Activated B cell treated with CpG ODN at 0.5 μM for 24 hours (primary cell): ENCODE results near the gene CKAP4. TPM values are rescaled to one million over a fixed set of nuclear protein-coding genes. Genes with fewer than 3 reads are reported as not detected.

Experiments used
- ATAC-seq: fragments of 200-7000 bp; cut with Tn5 transposase; one replicate; pipeline ENCODE4 v1.10.0; 2021; ENCODE audit warnings: low read depth, mild to moderate bottlenecking, moderate library complexity
- CTCF ChIA-PET: fragments of 350-600 bp; sonication (Branson Sonifier 250); formaldehyde crosslinking; loops from one replicate; lab custom pipeline; 2021; ENCODE audit warnings: antibody characterized with exemption; lab: Charles Lee
- POLR2A ChIA-PET: fragments of 350-600 bp; sonication (Branson Sonifier 250); formaldehyde crosslinking; loops from one replicate; lab custom pipeline; 2021; ENCODE audit warnings: antibody characterized with exemption; lab: Charles Lee
- DNase-seq: peaks from one replicate; pipeline ENCODE4 v3.0.0; 2022
- H3K27ac Mint-ChIP-seq: one replicate; pipeline ENCODE4 v1.8.0; 2020; ENCODE audit warnings: mixed read lengths
- H3K27me3 Mint-ChIP-seq: one replicate; pipeline ENCODE4 v1.8.0; 2021; ENCODE audit warnings: mixed read lengths
- H3K36me3 Mint-ChIP-seq: one replicate; pipeline ENCODE4 v1.8.0; 2021; ENCODE audit warnings: low read depth, mixed read lengths
- H3K4me1 Mint-ChIP-seq: one replicate; pipeline ENCODE4 v1.8.0; 2021; ENCODE audit warnings: mixed read lengths
- H3K4me3 Mint-ChIP-seq: one replicate; pipeline ENCODE4 v1.8.0; 2020; ENCODE audit warnings: mild to moderate bottlenecking, mixed read lengths
- H3K9me3 Mint-ChIP-seq: one replicate; pipeline ENCODE4 v1.8.0; 2020; ENCODE audit warnings: mixed read lengths
- intact Hi-C: fragments of 100-400 bp; cut with micrococcal nuclease; formaldehyde crosslinking; loops from one replicate; pipeline ENCODE4 v1.15.1; 2024
- total RNA-seq: library from RNA; stranded (reverse); gene quantifications from 2 replicates; pipeline ENCODE4 v1.2.3, GENCODE V29; 2022
- TF ChIP-seq, protein P1 (sequence below): fragments of 200-600 bp; IDR thresholded peaks from one replicate; pipeline ENCODE4 v1.8.0; 2022; ENCODE audit warnings: antibody characterized with exemption, mild to moderate bottlenecking

Gene CKAP4
- total RNA-seq, 1 donor from 2014 or later, result 15.9 TPM

DNA sequence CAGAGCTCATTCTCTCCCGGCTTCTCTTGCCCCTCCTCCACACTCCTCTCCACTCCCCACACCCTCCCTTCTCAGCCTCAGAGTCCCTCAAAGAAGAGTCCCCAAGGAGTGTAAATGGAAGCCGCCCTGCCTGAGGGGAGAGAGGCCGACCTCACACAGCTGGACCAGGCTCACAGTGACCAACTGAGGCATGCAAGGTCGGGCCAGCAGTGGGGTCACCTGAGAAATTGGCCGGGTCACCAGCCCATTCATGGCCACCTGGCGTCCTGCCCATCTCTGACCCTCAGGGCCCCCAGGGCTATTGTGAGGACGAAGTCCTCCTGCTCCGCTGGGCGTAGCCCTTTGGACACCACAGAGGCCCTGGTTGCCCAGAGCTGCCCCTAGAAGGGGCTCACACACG is 59.6 kb downstream of the CKAP4 start:
- ChIA-PET POLR2A (no interaction called here), CTCF (no interaction called here)
- Mint-ChIP-seq H3K27me3 (peaks cover 18% of the 10 kb centered on the region), H3K9me3 (no peaks in the 10 kb centered on the region), H3K27ac (no peak overlapping the region), H3K4me1 (no peaks in the 10 kb centered on the region), H3K36me3 (no peaks in the 10 kb centered on the region), H3K4me3 (no peak overlapping the region)
- DNase-seq, result no peak
- intact Hi-C loops, result no loop called here
- ATAC-seq, result no peak
- TF ChIP-seq, protein P1, sequence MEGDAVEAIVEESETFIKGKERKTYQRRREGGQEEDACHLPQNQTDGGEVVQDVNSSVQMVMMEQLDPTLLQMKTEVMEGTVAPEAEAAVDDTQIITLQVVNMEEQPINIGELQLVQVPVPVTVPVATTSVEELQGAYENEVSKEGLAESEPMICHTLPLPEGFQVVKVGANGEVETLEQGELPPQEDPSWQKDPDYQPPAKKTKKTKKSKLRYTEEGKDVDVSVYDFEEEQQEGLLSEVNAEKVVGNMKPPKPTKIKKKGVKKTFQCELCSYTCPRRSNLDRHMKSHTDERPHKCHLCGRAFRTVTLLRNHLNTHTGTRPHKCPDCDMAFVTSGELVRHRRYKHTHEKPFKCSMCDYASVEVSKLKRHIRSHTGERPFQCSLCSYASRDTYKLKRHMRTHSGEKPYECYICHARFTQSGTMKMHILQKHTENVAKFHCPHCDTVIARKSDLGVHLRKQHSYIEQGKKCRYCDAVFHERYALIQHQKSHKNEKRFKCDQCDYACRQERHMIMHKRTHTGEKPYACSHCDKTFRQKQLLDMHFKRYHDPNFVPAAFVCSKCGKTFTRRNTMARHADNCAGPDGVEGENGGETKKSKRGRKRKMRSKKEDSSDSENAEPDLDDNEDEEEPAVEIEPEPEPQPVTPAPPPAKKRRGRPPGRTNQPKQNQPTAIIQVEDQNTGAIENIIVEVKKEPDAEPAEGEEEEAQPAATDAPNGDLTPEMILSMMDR, result no peak

Other genes with a start within 250 kb of the CKAP4 start
- gene NUAK1, start 109.1 kb downstream of the CKAP4 start, total RNA-seq, result not detected in 2 replicates
- 48.0 and 52.5 TPM in 2 replicates for gene TCP11L2, start 54.7 kb upstream of the CKAP4 start, total RNA-seq
- gene POLR3B, start 109.7 kb upstream of the CKAP4 start, total RNA-seq, result 7.3 and 8.0 TPM in 2 replicates